Liver (tissue), 2 donors: ENCODE data around the gene RSU1.

ENCODE experiments used
- MAX ChIP-seq: IDR thresholded peaks from 2 replicates; pipeline ENCODE4 v1.6.1; 2016; ENCODE audit warnings: antibody characterized with exemption
- TF ChIP-seq, protein P1 (sequence below): fragments of 150-350 bp; IDR thresholded peaks from 2 replicates; pipeline ENCODE4 v1.5.1; 2017; ENCODE audit warnings: improper control_type of control experiment, low read depth, low read length; ENCODE audit not compliant: missing input control
- donor health status: healthy.

DNA sequence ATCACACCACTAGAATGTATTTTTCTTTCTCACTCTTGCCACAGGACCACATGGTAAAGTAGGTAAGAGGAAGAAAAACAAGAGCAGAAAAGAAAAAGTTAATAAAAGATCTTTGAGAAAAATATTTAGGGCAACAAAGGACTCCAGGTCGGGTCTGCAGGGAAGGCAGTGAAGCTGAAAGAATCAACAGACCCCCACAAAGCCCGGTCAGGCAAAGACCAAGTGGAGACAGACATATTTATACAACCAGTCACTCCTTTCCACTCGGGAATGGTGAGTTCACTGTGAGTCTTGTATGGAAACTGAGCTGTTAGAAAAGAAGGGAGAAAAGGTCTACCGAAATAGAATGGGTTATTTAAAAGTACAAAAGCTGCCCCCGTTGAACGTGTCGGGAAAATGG is 28.0 kb downstream of the RSU1 start:
- TF ChIP-seq, protein P1, sequence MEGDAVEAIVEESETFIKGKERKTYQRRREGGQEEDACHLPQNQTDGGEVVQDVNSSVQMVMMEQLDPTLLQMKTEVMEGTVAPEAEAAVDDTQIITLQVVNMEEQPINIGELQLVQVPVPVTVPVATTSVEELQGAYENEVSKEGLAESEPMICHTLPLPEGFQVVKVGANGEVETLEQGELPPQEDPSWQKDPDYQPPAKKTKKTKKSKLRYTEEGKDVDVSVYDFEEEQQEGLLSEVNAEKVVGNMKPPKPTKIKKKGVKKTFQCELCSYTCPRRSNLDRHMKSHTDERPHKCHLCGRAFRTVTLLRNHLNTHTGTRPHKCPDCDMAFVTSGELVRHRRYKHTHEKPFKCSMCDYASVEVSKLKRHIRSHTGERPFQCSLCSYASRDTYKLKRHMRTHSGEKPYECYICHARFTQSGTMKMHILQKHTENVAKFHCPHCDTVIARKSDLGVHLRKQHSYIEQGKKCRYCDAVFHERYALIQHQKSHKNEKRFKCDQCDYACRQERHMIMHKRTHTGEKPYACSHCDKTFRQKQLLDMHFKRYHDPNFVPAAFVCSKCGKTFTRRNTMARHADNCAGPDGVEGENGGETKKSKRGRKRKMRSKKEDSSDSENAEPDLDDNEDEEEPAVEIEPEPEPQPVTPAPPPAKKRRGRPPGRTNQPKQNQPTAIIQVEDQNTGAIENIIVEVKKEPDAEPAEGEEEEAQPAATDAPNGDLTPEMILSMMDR: no peak
- no peak for TF ChIP-seq MAX
